Progenitor cell of endocrine pancreas (in vitro differentiated cells): Measurements from ENCODE around the gene RAP1A. TPM values are rescaled to one million over a fixed set of nuclear protein-coding genes. Genes with fewer than 3 reads are reported as not detected.

Source experiments
- DNase-seq: peaks from one replicate; pipeline ENCODE4 v3.0.0; 2021; ENCODE audit warnings: low spot score; ENCODE audit not compliant: unreplicated experiment
- H3K27ac Mint-ChIP-seq: 2 replicates; pipeline ENCODE4 v1.8.0; 2021; ENCODE audit warnings: mild to moderate bottlenecking, moderate library complexity, mixed read lengths
- H3K27me3 Mint-ChIP-seq: 2 replicates; pipeline ENCODE4 v1.8.0; 2021; ENCODE audit warnings: mixed read lengths
- H3K36me3 Mint-ChIP-seq: 2 replicates; pipeline ENCODE4 v1.8.0; 2022; ENCODE audit warnings: mixed read lengths; ENCODE audit not compliant: insufficient read depth
- H3K4me1 Mint-ChIP-seq: 2 replicates; pipeline ENCODE4 v1.8.0; 2021; ENCODE audit warnings: low read depth, mixed read lengths
- H3K4me3 Mint-ChIP-seq: 2 replicates; pipeline ENCODE4 v1.8.0; 2021; ENCODE audit warnings: low read depth, mild to moderate bottlenecking, moderate library complexity, mixed read lengths
- H3K9me3 Mint-ChIP-seq: 2 replicates; pipeline ENCODE4 v1.8.0; 2021; ENCODE audit warnings: low read depth, mixed read lengths
- CTCF ChIP-seq: fragments of 200-600 bp; sonication (generic); IDR thresholded peaks from one replicate; pipeline ENCODE4 v1.5.0; 2021; ENCODE audit warnings: antibody characterized with exemption, mild to moderate bottlenecking; ENCODE audit not compliant: unreplicated experiment
- total RNA-seq: library from RNA; stranded (reverse); gene quantifications from 2 replicates; pipeline ENCODE4 v1.2.1, GENCODE V29; 2021

RAP1A gene
- total RNA-seq, 1 donor from 2014 or later = 36.6 TPM

GRCh38 chr1:111705841-111706240 lies 86.3 kb downstream of the RAP1A start:
- DNase-seq = no peak
- H3K4me3 Mint-ChIP-seq = no peak overlapping the region

GRCh38 chr1:111706921-111707320 lies 87.3 kb downstream of the RAP1A start:
- Mint-ChIP-seq H3K36me3 (peaks cover 7% of the 10 kb centered on the region), H3K4me3 (no peak overlapping the region), H3K27ac (no peak overlapping the region), H3K9me3 (no peaks in the 10 kb centered on the region), H3K27me3 (no peaks in the 10 kb centered on the region), H3K4me1 (peaks cover 6% of the 10 kb centered on the region)
- no peak for TF ChIP-seq CTCF
- DNase-seq = no peak

More at GRCh38 chr1:111705841-111706240, 86.3 kb downstream of the RAP1A start:
- H3K27ac Mint-ChIP-seq = no peak overlapping the region
- TF ChIP-seq CTCF = no peak
- H3K9me3 Mint-ChIP-seq = no peaks in the 10 kb centered on the region
- no peaks in the 10 kb centered on the region for H3K27me3 Mint-ChIP-seq
- peaks cover 6% of the 10 kb centered on the region for H3K4me1 Mint-ChIP-seq
- peaks cover 9% of the 10 kb centered on the region for H3K36me3 Mint-ChIP-seq

GRCh38 chr1:111707906-111708305 lies 88.3 kb downstream of the RAP1A start:
- TF ChIP-seq CTCF = no peak
- peaks cover 6% of the 10 kb centered on the region for H3K4me1 Mint-ChIP-seq

GRCh38 chr1:111709986-111710385 lies 90.4 kb downstream of the RAP1A start:
- no peaks in the 10 kb centered on the region for H3K9me3 Mint-ChIP-seq
- TF ChIP-seq CTCF = no peak
- no peaks in the 10 kb centered on the region for H3K27me3 Mint-ChIP-seq
- no peak overlapping the region for H3K4me3 Mint-ChIP-seq
- H3K4me1 Mint-ChIP-seq = peaks cover 2% of the 10 kb centered on the region
- DNase-seq = no peak
- H3K36me3 Mint-ChIP-seq = peaks cover 4% of the 10 kb centered on the region
- H3K27ac Mint-ChIP-seq = no peak overlapping the region

More at GRCh38 chr1:111707906-111708305, 88.3 kb downstream of the RAP1A start:
- Mint-ChIP-seq H3K4me3 (no peak overlapping the region), H3K27me3 (no peaks in the 10 kb centered on the region), H3K9me3 (no peaks in the 10 kb centered on the region), H3K36me3 (peaks cover 6% of the 10 kb centered on the region), H3K27ac (no peak overlapping the region)
- no peak for DNase-seq

GRCh38 chr1:111716333-111716732 lies 96.7 kb downstream of the RAP1A start:
- peaks cover 1% of the 10 kb centered on the region for H3K36me3 Mint-ChIP-seq
- no peak overlapping the region for H3K27ac Mint-ChIP-seq
- no peaks in the 10 kb centered on the region for H3K27me3 Mint-ChIP-seq
- TF ChIP-seq CTCF = no peak
- no peak overlapping the region for H3K4me3 Mint-ChIP-seq
- no peak for DNase-seq
- no peaks in the 10 kb centered on the region for H3K9me3 Mint-ChIP-seq
- H3K4me1 Mint-ChIP-seq = no peaks in the 10 kb centered on the region
